Heart right ventricle (tissue), 16 donors: ENCODE results near the gene SYNDIG1. TPM values are rescaled to one million over a fixed set of nuclear protein-coding genes. Genes with fewer than 3 reads are reported as not detected.

Source experiments
- ATAC-seq, 8 donors: fragments of 200-7000 bp; cut with Tn5 transposase; one replicate each; pipeline ENCODE4 v1.9.1; 2020; ENCODE audit warnings: mild to moderate bottlenecking in 8 of 8, moderate library complexity in 8 of 8, moderate number of reproducible peaks in 1 of 8
- DNase-seq, 2 donors: peaks; one replicate each; pipeline ENCODE4 v3.0.0-alpha.2; 2020
- H3K27ac ChIP-seq, 10 donors: fragments of 200-600 bp; sonication (generic) in 2 of 10; one replicate each; pipeline versions ENCODE4 v1.5.0 to v1.8.0; 2020 to 2022; ENCODE audit warnings: mild to moderate bottlenecking in 3 of 10
- H3K27me3 ChIP-seq, 7 donors: fragments of 200-600 bp; one replicate each; pipeline ENCODE4 v1.8.0; 2021 to 2022; ENCODE audit warnings: mild to moderate bottlenecking in 2 of 7
- H3K36me3 ChIP-seq, 9 donors: fragments of 200-600 bp; sonication (generic) in 1 of 9; one replicate each; pipeline versions ENCODE4 v1.5.0 to v1.8.0; 2020 to 2022; ENCODE audit warnings: mild to moderate bottlenecking in 2 of 9
- H3K4me1 ChIP-seq, 9 donors: fragments of 200-600 bp; sonication (generic) in 1 of 9; one replicate each; pipeline versions ENCODE4 v1.5.0 to v1.8.0; 2020 to 2022; ENCODE audit warnings: mild to moderate bottlenecking in 4 of 9
- H3K4me3 ChIP-seq, 10 donors: fragments of 200-600 bp; sonication (generic) in 2 of 10; one replicate each; pipeline versions ENCODE4 v1.5.0 to v1.8.0; 2020 to 2022; ENCODE audit warnings: mild to moderate bottlenecking in 7 of 10, moderate library complexity in 2 of 10
- H3K9me3 ChIP-seq, 11 donors: fragments of 200-600 bp in 10 of 11; sonication (generic) in 2 of 11; one replicate each; pipeline versions ENCODE4 v1.5.0 to v1.8.0; 2013 to 2022; ENCODE audit warnings: mild to moderate bottlenecking in 2 of 11, control low read depth in 1 of 11, moderate library complexity in 1 of 11
- CTCF ChIP-seq, 9 donors: fragments of 200-600 bp; sonication (generic) in 2 of 9; IDR thresholded peaks; one replicate each; pipeline versions ENCODE4 v1.5.0 to v1.8.0; 2021 to 2022; ENCODE audit warnings: antibody characterized with exemption in 9 of 9, mild to moderate bottlenecking in 5 of 9, moderate library complexity in 1 of 9
- WGBS, 2 donors: extraction: QIAGEN DNeasy Blood & Tissue Kit; methylation state at CpG; one replicate each; pipeline ENCODE4 v1.1.7; 2013; ENCODE audit warnings: inconsistent platforms in 1 of 2; 5-methylcytosine and 5-hydroxymethylcytosine counted together
- intact Hi-C, 10 donors: fragments of 100-400 bp; cut with DNase I; formaldehyde crosslinking; loops; one replicate each; pipeline versions ENCODE4 v1.11.1 to v1.14.2; 2022
- polyA plus RNA-seq, 2 donors: library from polyadenylated mRNA; stranded (reverse); fragments of 200-250 nt; gene quantifications; one replicate each; pipeline ENCODE4 v1.2.3, GENCODE V29; 2013
- total RNA-seq, 10 donors: library from RNA; stranded (reverse); fragmentation: NEBNext Ultra II Directional in 3 of 10; extraction: Animal tissue kit (Norgen Biotek cat#: 25700) in 3 of 10; gene quantifications; one replicate each; pipeline versions ENCODE4 v1.2.1 to v1.2.4, GENCODE V29; 2021 to 2023
- donor health status: Arrhythmogenic right ventricular cardiomyopathy.
- donor health status: ischemic (EF 13 %, LVEDD 7.1; RV severe dilation, severe dysfunction).
- donor health status: healthy with polysubstance abuse.
- donor health status: DM: no; HTN: yes; CAD: no.
- donor health status: DM: no; HTN: no; CAD: no.
- donor health status: ischemic (EF 25% LVEDD 6.9; RV normal size, moderate dysfunction).
- donor health status: ischemic (EF 25% LVEDD 5.7; RV mildly dilated, moderate dysfunction).
- donor health status: healthy.
- donor health status: DM: yes; HTN: yes; CAD: no.
- donor health status: Ischemic cardiomyopathy.
- donor health status: ischemic (EF 35%, LVEDD 5.7; RV mildly dilated, moderate dysfunction).
- donor health status: nonischemic (EF 11% LVEDD 7.7; RV severe dilation, severe dysfunction).
- donor health status: DM: yes; HTN: yes; CAD: no.
- donor health status: PGD.
- donor health status: ischemic (EF 29% LVEDD 5.4; RV normal size, mild dysfunction).
- donor health status: nonischemic (EF 23%, LVEDD 6.1; RV moderate dilation, normal function).

SYNDIG1 gene
- total and polyA plus RNA-seq, 12 donors: 8.6 to 34.7 (median 19.9) TPM

DNA sequence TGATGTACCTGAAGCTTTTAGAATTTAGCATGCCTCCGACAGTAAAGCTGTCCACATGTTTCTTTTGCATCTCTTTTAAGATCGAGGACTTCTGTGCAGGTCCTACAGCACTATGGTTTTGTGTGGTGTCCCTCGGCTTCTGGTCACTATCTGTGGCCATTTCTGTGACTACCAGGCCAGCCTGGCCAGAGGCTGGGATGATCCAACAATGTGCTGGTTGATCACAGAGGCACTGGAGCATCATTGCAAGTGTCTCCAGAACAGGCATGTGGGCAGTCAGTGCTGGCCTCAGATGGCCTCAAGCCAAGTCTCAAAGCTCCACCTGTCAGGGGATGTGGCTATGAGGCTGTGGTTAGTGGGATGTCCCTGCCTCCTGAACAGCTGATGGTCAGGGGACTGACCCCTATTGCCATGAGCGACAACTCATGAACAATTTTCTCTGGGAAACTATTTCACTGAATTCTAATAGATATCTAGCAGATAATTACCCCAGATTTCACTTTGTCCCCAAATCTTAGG is 136.6 kb downstream of the SYNDIG1 start:
- intact Hi-C loops: no loop called here
- Histone ChIP-seq H3K27ac (no peak overlapping the region), H3K27me3 (no peaks in the 10 kb centered on the region), H3K9me3 (peaks cover 0 to 11% (median 2%) of the 10 kb centered on the region in 11 donors), H3K4me3 (no peak overlapping the region), H3K4me1 (no peaks in the 10 kb centered on the region), H3K36me3 (no peaks in the 10 kb centered on the region)
- 81 to 92% methylated on average over 4 of the region's 4 CpGs for WGBS, 2 donors
- DNase-seq: no peak
- no peak for ATAC-seq
- no peak for TF ChIP-seq CTCF (IDR thresholded peaks at IDR 0.05)

GRCh38 chr20:24607402-24607801 is 138.0 kb downstream of the SYNDIG1 start:
- Histone ChIP-seq H3K27me3 (no peaks in the 10 kb centered on the region), H3K36me3 (no peaks in the 10 kb centered on the region), H3K27ac (no peak overlapping the region), H3K9me3 (no peaks in the 10 kb centered on the region), H3K4me3 (no peak overlapping the region), H3K4me1 (peaks cover 0 to 8% (median 4%) of the 10 kb centered on the region in 9 donors)
- intact Hi-C loops: no loop called here
- ATAC-seq (no peak), DNase-seq (no peak)
- 82 to 89% methylated on average over 12 of the region's 12 CpGs for WGBS, 2 donors
- no peak for TF ChIP-seq CTCF (IDR thresholded peaks at IDR 0.05)

- TF ChIP-seq CTCF (IDR thresholded peaks at IDR 0.05): no peak
- Histone ChIP-seq H3K27me3 (peaks cover 0 to 6% (median 0%) of the 10 kb centered on the region in 7 donors), H3K27ac (no peak overlapping the region), H3K4me1 (peaks cover 0 to 23% (median 5%) of the 10 kb centered on the region in 9 donors), H3K36me3 (no peaks in the 10 kb centered on the region), H3K4me3 (no peak overlapping the region), H3K9me3 (no peaks in the 10 kb centered on the region)
- no peak for DNase-seq
- ATAC-seq: no peak
- intact Hi-C loops: no loop called here
- 67 to 80% methylated on average over 9 of the region's 9 CpGs for WGBS, 2 donors
Observed at GRCh38 chr20:24608926-24609667, 139.7 kb downstream of the SYNDIG1 start.

- no peaks in the 10 kb centered on the region for H3K9me3 ChIP-seq
- TF ChIP-seq CTCF (IDR thresholded peaks at IDR 0.05): no peak
- no peak for ATAC-seq
- H3K36me3 ChIP-seq: no peaks in the 10 kb centered on the region
- WGBS, 2 donors: 53 to 71% methylated on average over 2 of the region's 2 CpGs
- DNase-seq: no peak
- H3K4me1 ChIP-seq: peaks cover 0 to 23% (median 5%) of the 10 kb centered on the region in 9 donors
- no peak overlapping the region for H3K4me3 ChIP-seq
- intact Hi-C loops: loop anchor here in 1 of 10 donors (10.0 kb wide), 1 partner anchor 65 kb away; no protein-coding TSS in a partner anchor
- no peak overlapping the region for H3K27ac ChIP-seq
- peaks cover 0 to 6% (median 0%) of the 10 kb centered on the region in 7 donors for H3K27me3 ChIP-seq
Observed at GRCh38 chr20:24609757-24610156, 140.3 kb downstream of the SYNDIG1 start.
